GM23338 (cell line): ENCODE results near the gene STRN4. TPM values are rescaled to one million over a fixed set of nuclear protein-coding genes. Genes with fewer than 3 reads are reported as not detected.

Source experiments
- ATAC-seq: fragments of 200-7000 bp; cut with Tn5 transposase; 3 replicates; pipeline ENCODE4 v1.9.1; 2020
- DNase-seq: peaks from one replicate; pipeline ENCODE4 v3.0.0-alpha.2; 2015; ENCODE audit warnings: low spot score
- H2AFZ ChIP-seq: fragments of 200-600 bp; sonication (generic); 2 replicates; pipeline ENCODE4 v1.8.0; 2016; ENCODE audit warnings: antibody characterized with exemption, mild to moderate bottlenecking, moderate library complexity
- H3F3A ChIP-seq: fragments of 200-600 bp; sonication (generic); replicated peaks from 2 replicates; pipeline ENCODE4 v1.8.0; 2017; ENCODE audit warnings: antibody characterized with exemption, mixed run types, low read depth
- H3K27ac ChIP-seq: fragments of 200-600 bp; sonication (generic); 2 replicates; pipeline ENCODE4 v1.6.1; 2016; ENCODE audit warnings: low read depth
- H3K27me3 ChIP-seq: fragments of 200-600 bp; sonication (generic); 2 replicates; pipeline ENCODE4 v1.8.0; 2016; ENCODE audit warnings: mild to moderate bottlenecking, mixed run types, moderate library complexity; ENCODE audit not compliant: insufficient read depth
- H3K36me3 ChIP-seq: fragments of 200-600 bp; sonication (generic); 2 replicates; pipeline ENCODE4 v1.8.0; 2016; ENCODE audit warnings: mild to moderate bottlenecking; ENCODE audit not compliant: insufficient read depth
- H3K4me1 ChIP-seq: fragments of 200-600 bp; sonication (generic); 2 replicates; pipeline ENCODE4 v1.8.0; 2016; ENCODE audit warnings: mild to moderate bottlenecking, moderate library complexity; ENCODE audit not compliant: insufficient read depth
- H3K4me2 ChIP-seq: fragments of 200-600 bp; sonication (generic); 2 replicates; pipeline ENCODE4 v1.7.1; 2017; ENCODE audit warnings: mixed run types
- H3K4me3 ChIP-seq: fragments of 200-600 bp; sonication (generic); 2 replicates; pipeline ENCODE4 v1.6.1; 2016; ENCODE audit warnings: mixed run types
- H3K79me2 ChIP-seq: fragments of 200-600 bp; sonication (generic); replicated peaks from 2 replicates; pipeline ENCODE4 v1.8.0; 2017; ENCODE audit warnings: mild to moderate bottlenecking; ENCODE audit not compliant: insufficient read depth
- H3K9me2 ChIP-seq: fragments of 200-600 bp; sonication (generic); 2 replicates; pipeline ENCODE4 v1.8.0; 2017; ENCODE audit not compliant: insufficient read depth
- H4K20me1 ChIP-seq: fragments of 200-600 bp; sonication (generic); replicated peaks from 2 replicates; pipeline ENCODE4 v1.8.0; 2017; ENCODE audit warnings: mild to moderate bottlenecking; ENCODE audit not compliant: insufficient read depth
- H3K27ac Mint-ChIP-seq: 2 replicates; pipeline ENCODE4 v1.8.0; 2020; ENCODE audit warnings: inconsistent platforms, mild to moderate bottlenecking, moderate library complexity, mixed read lengths
- H3K27me3 Mint-ChIP-seq: 3 replicates; pipeline ENCODE4 v1.8.0; 2022; ENCODE audit warnings: low read depth, mild to moderate bottlenecking, moderate library complexity, mixed read lengths, inconsistent platforms; ENCODE audit not compliant: insufficient read depth, poor library complexity
- H3K36me3 Mint-ChIP-seq: 3 replicates; pipeline ENCODE4 v1.8.0; 2021; ENCODE audit warnings: low read depth, mild to moderate bottlenecking, inconsistent platforms, moderate library complexity, mixed read lengths
- H3K4me1 Mint-ChIP-seq: 3 replicates; pipeline ENCODE4 v1.8.0; 2020; ENCODE audit warnings: mild to moderate bottlenecking, inconsistent platforms, mixed read lengths
- H3K4me3 Mint-ChIP-seq: 3 replicates; pipeline ENCODE4 v1.8.0; 2021; ENCODE audit warnings: moderate library complexity, mild to moderate bottlenecking, inconsistent platforms, mixed read lengths
- H3K9me3 Mint-ChIP-seq: 3 replicates; pipeline ENCODE4 v1.8.0; 2020; ENCODE audit warnings: moderate library complexity, mild to moderate bottlenecking, inconsistent platforms, mixed read lengths
- CREB1 ChIP-seq: fragments of 250-450 bp; sonication (Bioruptor Pico); IDR thresholded peaks from 2 replicates; pipeline ENCODE4 v1.5.0; 2020; ENCODE audit warnings: low read depth, mild to moderate bottlenecking, moderate library complexity
- EZH2phosphoT487 ChIP-seq: fragments of 200-600 bp; sonication (generic); IDR thresholded peaks from one replicate; pipeline ENCODE4 v1.8.1; 2018; ENCODE audit warnings: antibody characterized with exemption; ENCODE audit not compliant: unreplicated experiment
- JUNB ChIP-seq: IDR thresholded peaks from one replicate; pipeline ENCODE4 v1.6.1; 2016; ENCODE audit warnings: antibody characterized with exemption; ENCODE audit not compliant: unreplicated experiment
- NANOG ChIP-seq: IDR thresholded peaks from 2 replicates; pipeline ENCODE4 v1.6.1; 2016; ENCODE audit warnings: antibody characterized with exemption, borderline replicate concordance
- POLR2AphosphoS5 ChIP-seq: IDR thresholded peaks from 2 replicates; pipeline ENCODE4 v1.6.1; 2016; ENCODE audit warnings: antibody characterized with exemption, low read depth
- STAT1 ChIP-seq: IDR thresholded peaks from one replicate; pipeline ENCODE4 v1.6.1; 2016; ENCODE audit warnings: antibody characterized with exemption; ENCODE audit not compliant: unreplicated experiment
- ZNF114 ChIP-seq: fragments of 250-450 bp; sonication (Bioruptor Pico); IDR thresholded peaks from 2 replicates; pipeline ENCODE4 v1.5.0; 2020; ENCODE audit warnings: mild to moderate bottlenecking, moderate library complexity
- ZNF331 ChIP-seq: fragments of 250-450 bp; sonication (Bioruptor Pico); IDR thresholded peaks from 2 replicates; pipeline ENCODE4 v1.5.0; 2020; ENCODE audit warnings: low read depth, mild to moderate bottlenecking, moderate library complexity
- polyA plus RNA-seq: library from polyadenylated mRNA; unstranded; fragments of >200 nt; fragmentation: Nextera tagmentation; extraction: Ambion mirVana; gene quantifications from 2 replicates; pipeline ENCODE4 v1.2.1, GENCODE V29; 2016
- total RNA-seq: library from RNA; depleted of rRNA; stranded (reverse); fragments of >200 nt; shearing (Covaris generic); gene quantifications from 2 replicates; pipeline ENCODE4 v1.2.3, GENCODE V29; 2014
- TF ChIP-seq, protein P1 (sequence below), 2 experiments: fragments of 200-600 bp in 1 of 2; sonication (generic) in 1 of 2; conservative IDR thresholded peaks; 2 replicates each; pipeline versions ENCODE4 v1.5.1 to v1.6.1; 2016 to 2017; ENCODE audit warnings: antibody characterized with exemption in 2 of 2, low read depth in 2 of 2, mild to moderate bottlenecking in 2 of 2, moderate library complexity in 1 of 2
- TF ChIP-seq, protein P2 (sequence below): fragments of 250-450 bp; sonication (Bioruptor Pico); IDR thresholded peaks from 2 replicates; pipeline ENCODE4 v1.5.0; 2020; ENCODE audit warnings: mild to moderate bottlenecking, moderate library complexity
- TF ChIP-seq, protein P3 (sequence below): IDR thresholded peaks from one replicate; pipeline ENCODE4 v1.6.1; 2018; ENCODE audit warnings: antibody characterized with exemption; ENCODE audit not compliant: unreplicated experiment

Gene STRN4
- total and polyA plus RNA-seq, 2 experiments from 2014 or later, result 62.1 to 140 TPM

DNA sequence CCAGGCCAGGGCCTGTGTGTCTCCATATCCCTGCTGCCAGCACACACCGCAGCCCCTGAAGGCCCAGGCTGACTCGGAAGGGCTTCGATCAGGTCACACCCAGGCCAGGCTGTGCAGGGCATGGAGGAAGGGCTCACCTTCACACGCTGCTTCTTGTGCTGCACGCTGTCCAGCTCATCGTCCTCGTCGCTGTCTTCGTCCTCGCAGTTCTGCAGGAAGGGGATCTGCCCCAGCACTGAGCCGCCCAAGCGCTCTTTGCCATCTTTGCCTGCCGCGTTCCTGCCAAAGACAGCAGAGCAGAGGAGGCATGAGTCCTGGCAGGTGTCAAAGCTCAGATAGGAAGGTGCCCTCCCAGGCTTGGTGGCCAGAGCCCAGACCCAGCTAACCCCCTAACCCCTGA lies 15.7 kb downstream of the STRN4 start:
- H3K4me1 Mint-ChIP-seq, result peaks cover 21% of the 10 kb centered on the region
- TF ChIP-seq POLR2AphosphoS5 (no peak), EZH2phosphoT487 (no peak), ZNF114 (CRISPR knock-in tag) (no peak), STAT1 (no peak), JUNB (no peak), ZNF331 (CRISPR knock-in tag) (no peak), NANOG (no peak), CREB1 (CRISPR knock-in tag) (no peak)
- TF ChIP-seq, protein P1, sequence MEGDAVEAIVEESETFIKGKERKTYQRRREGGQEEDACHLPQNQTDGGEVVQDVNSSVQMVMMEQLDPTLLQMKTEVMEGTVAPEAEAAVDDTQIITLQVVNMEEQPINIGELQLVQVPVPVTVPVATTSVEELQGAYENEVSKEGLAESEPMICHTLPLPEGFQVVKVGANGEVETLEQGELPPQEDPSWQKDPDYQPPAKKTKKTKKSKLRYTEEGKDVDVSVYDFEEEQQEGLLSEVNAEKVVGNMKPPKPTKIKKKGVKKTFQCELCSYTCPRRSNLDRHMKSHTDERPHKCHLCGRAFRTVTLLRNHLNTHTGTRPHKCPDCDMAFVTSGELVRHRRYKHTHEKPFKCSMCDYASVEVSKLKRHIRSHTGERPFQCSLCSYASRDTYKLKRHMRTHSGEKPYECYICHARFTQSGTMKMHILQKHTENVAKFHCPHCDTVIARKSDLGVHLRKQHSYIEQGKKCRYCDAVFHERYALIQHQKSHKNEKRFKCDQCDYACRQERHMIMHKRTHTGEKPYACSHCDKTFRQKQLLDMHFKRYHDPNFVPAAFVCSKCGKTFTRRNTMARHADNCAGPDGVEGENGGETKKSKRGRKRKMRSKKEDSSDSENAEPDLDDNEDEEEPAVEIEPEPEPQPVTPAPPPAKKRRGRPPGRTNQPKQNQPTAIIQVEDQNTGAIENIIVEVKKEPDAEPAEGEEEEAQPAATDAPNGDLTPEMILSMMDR (conservative IDR thresholded peaks at IDR 0.05; ENCODE audit: low read depth in 2 of 2), result no peak
- TF ChIP-seq, protein P2, sequence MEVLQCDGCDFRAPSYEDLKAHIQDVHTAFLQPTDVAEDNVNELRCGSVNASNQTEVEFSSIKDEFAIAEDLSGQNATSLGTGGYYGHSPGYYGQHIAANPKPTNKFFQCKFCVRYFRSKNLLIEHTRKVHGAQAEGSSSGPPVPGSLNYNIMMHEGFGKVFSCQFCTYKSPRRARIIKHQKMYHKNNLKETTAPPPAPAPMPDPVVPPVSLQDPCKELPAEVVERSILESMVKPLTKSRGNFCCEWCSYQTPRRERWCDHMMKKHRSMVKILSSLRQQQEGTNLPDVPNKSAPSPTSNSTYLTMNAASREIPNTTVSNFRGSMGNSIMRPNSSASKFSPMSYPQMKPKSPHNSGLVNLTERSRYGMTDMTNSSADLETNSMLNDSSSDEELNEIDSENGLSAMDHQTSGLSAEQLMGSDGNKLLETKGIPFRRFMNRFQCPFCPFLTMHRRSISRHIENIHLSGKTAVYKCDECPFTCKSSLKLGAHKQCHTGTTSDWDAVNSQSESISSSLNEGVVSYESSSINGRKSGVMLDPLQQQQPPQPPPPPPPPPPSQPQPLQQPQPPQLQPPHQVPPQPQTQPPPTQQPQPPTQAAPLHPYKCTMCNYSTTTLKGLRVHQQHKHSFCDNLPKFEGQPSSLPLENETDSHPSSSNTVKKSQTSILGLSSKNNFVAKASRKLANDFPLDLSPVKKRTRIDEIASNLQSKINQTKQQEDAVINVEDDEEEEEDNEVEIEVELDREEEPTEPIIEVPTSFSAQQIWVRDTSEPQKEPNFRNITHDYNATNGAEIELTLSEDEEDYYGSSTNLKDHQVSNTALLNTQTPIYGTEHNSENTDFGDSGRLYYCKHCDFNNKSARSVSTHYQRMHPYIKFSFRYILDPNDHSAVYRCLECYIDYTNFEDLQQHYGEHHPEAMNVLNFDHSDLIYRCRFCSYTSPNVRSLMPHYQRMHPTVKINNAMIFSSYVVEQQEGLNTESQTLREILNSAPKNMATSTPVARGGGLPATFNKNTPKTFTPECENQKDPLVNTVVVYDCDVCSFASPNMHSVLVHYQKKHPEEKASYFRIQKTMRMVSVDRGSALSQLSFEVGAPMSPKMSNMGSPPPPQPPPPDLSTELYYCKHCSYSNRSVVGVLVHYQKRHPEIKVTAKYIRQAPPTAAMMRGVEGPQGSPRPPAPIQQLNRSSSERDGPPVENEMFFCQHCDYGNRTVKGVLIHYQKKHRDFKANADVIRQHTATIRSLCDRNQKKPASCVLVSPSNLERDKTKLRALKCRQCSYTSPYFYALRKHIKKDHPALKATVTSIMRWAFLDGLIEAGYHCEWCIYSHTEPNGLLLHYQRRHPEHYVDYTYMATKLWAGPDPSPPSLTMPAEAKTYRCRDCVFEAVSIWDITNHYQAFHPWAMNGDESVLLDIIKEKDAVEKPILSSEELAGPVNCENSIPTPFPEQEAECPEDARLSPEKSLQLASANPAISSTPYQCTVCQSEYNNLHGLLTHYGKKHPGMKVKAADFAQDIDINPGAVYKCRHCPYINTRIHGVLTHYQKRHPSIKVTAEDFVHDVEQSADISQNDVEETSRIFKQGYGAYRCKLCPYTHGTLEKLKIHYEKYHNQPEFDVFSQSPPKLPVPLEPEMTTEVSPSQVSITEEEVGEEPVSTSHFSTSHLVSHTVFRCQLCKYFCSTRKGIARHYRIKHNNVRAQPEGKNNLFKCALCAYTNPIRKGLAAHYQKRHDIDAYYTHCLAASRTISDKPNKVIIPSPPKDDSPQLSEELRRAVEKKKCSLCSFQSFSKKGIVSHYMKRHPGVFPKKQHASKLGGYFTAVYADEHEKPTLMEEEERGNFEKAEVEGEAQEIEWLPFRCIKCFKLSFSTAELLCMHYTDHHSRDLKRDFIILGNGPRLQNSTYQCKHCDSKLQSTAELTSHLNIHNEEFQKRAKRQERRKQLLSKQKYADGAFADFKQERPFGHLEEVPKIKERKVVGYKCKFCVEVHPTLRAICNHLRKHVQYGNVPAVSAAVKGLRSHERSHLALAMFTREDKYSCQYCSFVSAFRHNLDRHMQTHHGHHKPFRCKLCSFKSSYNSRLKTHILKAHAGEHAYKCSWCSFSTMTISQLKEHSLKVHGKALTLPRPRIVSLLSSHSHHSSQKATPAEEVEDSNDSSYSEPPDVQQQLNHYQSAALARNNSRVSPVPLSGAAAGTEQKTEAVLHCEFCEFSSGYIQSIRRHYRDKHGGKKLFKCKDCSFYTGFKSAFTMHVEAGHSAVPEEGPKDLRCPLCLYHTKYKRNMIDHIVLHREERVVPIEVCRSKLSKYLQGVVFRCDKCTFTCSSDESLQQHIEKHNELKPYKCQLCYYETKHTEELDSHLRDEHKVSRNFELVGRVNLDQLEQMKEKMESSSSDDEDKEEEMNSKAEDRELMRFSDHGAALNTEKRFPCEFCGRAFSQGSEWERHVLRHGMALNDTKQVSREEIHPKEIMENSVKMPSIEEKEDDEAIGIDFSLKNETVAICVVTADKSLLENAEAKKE (CRISPR knock-in tag), result no peak
- TF ChIP-seq, protein P3, sequence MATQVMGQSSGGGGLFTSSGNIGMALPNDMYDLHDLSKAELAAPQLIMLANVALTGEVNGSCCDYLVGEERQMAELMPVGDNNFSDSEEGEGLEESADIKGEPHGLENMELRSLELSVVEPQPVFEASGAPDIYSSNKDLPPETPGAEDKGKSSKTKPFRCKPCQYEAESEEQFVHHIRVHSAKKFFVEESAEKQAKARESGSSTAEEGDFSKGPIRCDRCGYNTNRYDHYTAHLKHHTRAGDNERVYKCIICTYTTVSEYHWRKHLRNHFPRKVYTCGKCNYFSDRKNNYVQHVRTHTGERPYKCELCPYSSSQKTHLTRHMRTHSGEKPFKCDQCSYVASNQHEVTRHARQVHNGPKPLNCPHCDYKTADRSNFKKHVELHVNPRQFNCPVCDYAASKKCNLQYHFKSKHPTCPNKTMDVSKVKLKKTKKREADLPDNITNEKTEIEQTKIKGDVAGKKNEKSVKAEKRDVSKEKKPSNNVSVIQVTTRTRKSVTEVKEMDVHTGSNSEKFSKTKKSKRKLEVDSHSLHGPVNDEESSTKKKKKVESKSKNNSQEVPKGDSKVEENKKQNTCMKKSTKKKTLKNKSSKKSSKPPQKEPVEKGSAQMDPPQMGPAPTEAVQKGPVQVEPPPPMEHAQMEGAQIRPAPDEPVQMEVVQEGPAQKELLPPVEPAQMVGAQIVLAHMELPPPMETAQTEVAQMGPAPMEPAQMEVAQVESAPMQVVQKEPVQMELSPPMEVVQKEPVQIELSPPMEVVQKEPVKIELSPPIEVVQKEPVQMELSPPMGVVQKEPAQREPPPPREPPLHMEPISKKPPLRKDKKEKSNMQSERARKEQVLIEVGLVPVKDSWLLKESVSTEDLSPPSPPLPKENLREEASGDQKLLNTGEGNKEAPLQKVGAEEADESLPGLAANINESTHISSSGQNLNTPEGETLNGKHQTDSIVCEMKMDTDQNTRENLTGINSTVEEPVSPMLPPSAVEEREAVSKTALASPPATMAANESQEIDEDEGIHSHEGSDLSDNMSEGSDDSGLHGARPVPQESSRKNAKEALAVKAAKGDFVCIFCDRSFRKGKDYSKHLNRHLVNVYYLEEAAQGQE, result no peak
- H3K27ac Mint-ChIP-seq, result peak overlapping the region; percentile 79
- no peak overlapping the region; the same call in 2 of the 3 replicates for H3K4me3 Mint-ChIP-seq
- no peak for DNase-seq
- Histone ChIP-seq H4K20me1 (peaks cover 20% of the 10 kb centered on the region), H3K27me3 (no peaks in the 10 kb centered on the region), H3K4me2 (no peak overlapping the region), H3K36me3 (peaks cover 30% of the 10 kb centered on the region), H3K79me2 (peaks cover 35% of the 10 kb centered on the region), H3K4me3 (no peak overlapping the region), H3F3A (peaks cover 3% of the 10 kb centered on the region; the same call in 1 of the 2 replicates), H3K9me2 (no peaks in the 10 kb centered on the region), H2AFZ (no peak overlapping the region), H3K27ac (no peak overlapping the region), H3K4me1 (no peaks in the 10 kb centered on the region)
- no peak for ATAC-seq
- H3K27me3 Mint-ChIP-seq, result peaks cover 10% of the 10 kb centered on the region
- H3K36me3 Mint-ChIP-seq, result peaks cover 81% of the 10 kb centered on the region
- H3K9me3 Mint-ChIP-seq, result peaks cover 3% of the 10 kb centered on the region; the same call in 1 of the 3 replicates
